Nephron progenitor cell (in vitro differentiated cells): Measurements from ENCODE around the gene CACFD1.

Source experiments
- DNase-seq: peaks from one replicate; pipeline ENCODE4 v3.0.0; 2021
- H3K27ac Mint-ChIP-seq: 2 replicates; pipeline ENCODE4 v1.8.0; 2021; ENCODE audit warnings: mild to moderate bottlenecking, moderate library complexity, mixed read lengths
- H3K27me3 Mint-ChIP-seq: 2 replicates; pipeline ENCODE4 v1.8.0; 2021; ENCODE audit warnings: mild to moderate bottlenecking, low read depth, mixed read lengths; ENCODE audit not compliant: poor library complexity
- H3K36me3 Mint-ChIP-seq: 2 replicates; pipeline ENCODE4 v1.8.0; 2021; ENCODE audit warnings: low read depth, mixed read lengths
- H3K4me1 Mint-ChIP-seq: 2 replicates; pipeline ENCODE4 v1.8.0; 2021; ENCODE audit warnings: mixed read lengths
- H3K4me3 Mint-ChIP-seq: 2 replicates; pipeline ENCODE4 v1.8.0; 2021; ENCODE audit warnings: mild to moderate bottlenecking, moderate library complexity, mixed read lengths
- H3K9me3 Mint-ChIP-seq: 2 replicates; pipeline ENCODE4 v1.8.0; 2021; ENCODE audit warnings: mild to moderate bottlenecking, moderate library complexity, mixed read lengths
- CTCF ChIP-seq: fragments of 200-600 bp; sonication (generic); IDR thresholded peaks from 2 replicates; pipeline ENCODE4 v1.5.0; 2021; ENCODE audit warnings: antibody characterized with exemption

CACFD1 gene

GRCh38 chr9:133493428-133493827 is 33.6 kb downstream of the CACFD1 start:
- Mint-ChIP-seq H3K4me3 (no peak overlapping the region), H3K36me3 (no peaks in the 10 kb centered on the region), H3K4me1 (peaks cover 32% of the 10 kb centered on the region), H3K9me3 (no peaks in the 10 kb centered on the region), H3K27me3 (no peaks in the 10 kb centered on the region), H3K27ac (no peak overlapping the region)
- TF ChIP-seq CTCF: no peak
- DNase-seq: peak; percentile 5

- no peaks in the 10 kb centered on the region for H3K27me3 Mint-ChIP-seq
- peaks cover 32% of the 10 kb centered on the region for H3K4me1 Mint-ChIP-seq
- H3K27ac Mint-ChIP-seq: no peak overlapping the region
- H3K36me3 Mint-ChIP-seq: no peaks in the 10 kb centered on the region
- no peaks in the 10 kb centered on the region for H3K9me3 Mint-ChIP-seq
- H3K4me3 Mint-ChIP-seq: peak overlapping the region; percentile 39
- TF ChIP-seq CTCF: no peak
- DNase-seq: peak; percentile 4
Observed at GRCh38 chr9:133493845-133494540, 34.2 kb downstream of the CACFD1 start.

- peak; percentile 1 for DNase-seq
- no peaks in the 10 kb centered on the region for H3K27me3 Mint-ChIP-seq
- no peak overlapping the region for H3K4me3 Mint-ChIP-seq
- no peaks in the 10 kb centered on the region for H3K9me3 Mint-ChIP-seq
- TF ChIP-seq CTCF: no peak
- peaks cover 25% of the 10 kb centered on the region for H3K4me1 Mint-ChIP-seq
- H3K36me3 Mint-ChIP-seq: no peaks in the 10 kb centered on the region
- no peak overlapping the region for H3K27ac Mint-ChIP-seq
Observed at GRCh38 chr9:133494636-133495326, 35.0 kb downstream of the CACFD1 start.

GRCh38 chr9:133495327-133496293 is 35.8 kb downstream of the CACFD1 start:
- no peak for TF ChIP-seq CTCF
- Mint-ChIP-seq H3K36me3 (peaks cover 6% of the 10 kb centered on the region), H3K4me3 (no peak overlapping the region), H3K9me3 (peaks cover 7% of the 10 kb centered on the region), H3K27ac (no peak overlapping the region), H3K4me1 (peaks cover 24% of the 10 kb centered on the region), H3K27me3 (peaks cover 1% of the 10 kb centered on the region)
- no peak for DNase-seq

- H3K27me3 Mint-ChIP-seq: peaks cover 4% of the 10 kb centered on the region
- no peak overlapping the region for H3K27ac Mint-ChIP-seq
- H3K36me3 Mint-ChIP-seq: peaks cover 21% of the 10 kb centered on the region
- no peak for TF ChIP-seq CTCF
- H3K4me1 Mint-ChIP-seq: peaks cover 24% of the 10 kb centered on the region
- no peak overlapping the region for H3K4me3 Mint-ChIP-seq
- peak; percentile 27 for DNase-seq
- H3K9me3 Mint-ChIP-seq: peaks cover 23% of the 10 kb centered on the region
Observed at GRCh38 chr9:133496861-133497842, 37.4 kb downstream of the CACFD1 start.
